ENCODE results near the gene HIGD1B. TPM values are rescaled to one million over a fixed set of nuclear protein-coding genes. Genes with fewer than 3 reads are reported as not detected.

HIGD1B gene
- total RNA-seq, 1 donor from 2014 or later, result 22.3 TPM

DNA sequence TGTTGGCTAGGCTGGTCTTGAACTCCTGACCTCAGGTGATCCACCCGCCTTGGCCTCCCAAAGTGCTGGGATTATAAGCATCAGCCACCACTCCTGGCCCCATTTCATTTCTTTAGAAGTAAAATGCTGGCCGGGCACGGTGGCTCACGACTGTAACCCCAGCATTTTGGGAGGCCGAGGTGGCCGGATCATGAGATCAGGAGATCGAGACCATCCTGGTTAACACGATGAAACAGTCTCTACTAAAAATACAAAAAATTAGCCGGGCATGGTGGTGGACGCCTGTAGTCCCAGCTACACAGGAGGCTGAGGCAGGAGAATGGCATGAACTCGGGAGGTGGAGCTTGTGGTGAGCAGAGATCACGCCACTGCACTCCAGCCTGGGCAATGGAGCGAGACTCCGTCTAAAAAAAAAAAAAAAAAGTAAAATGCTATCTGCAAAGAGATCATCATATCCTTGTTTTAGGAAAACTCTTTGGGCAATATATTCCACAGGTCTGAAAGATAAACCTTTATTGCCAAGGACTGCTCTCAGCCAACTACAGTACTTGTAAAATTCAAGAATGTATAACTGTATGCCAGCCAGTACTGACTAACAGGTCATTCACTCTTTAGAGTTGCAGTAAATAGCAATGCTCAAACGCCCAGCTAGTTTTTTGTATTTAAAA, 21.4 kb upstream of the HIGD1B start:
- DNase-seq (no peak), ATAC-seq (no peak)
- H3K36me3 ChIP-seq, result no peaks in the 10 kb centered on the region
- intact Hi-C loops (cut with DNase I), result no loop called here
- no peaks in the 10 kb centered on the region for H3K9me3 ChIP-seq
- H3K4me1 ChIP-seq, result peaks cover 13% of the 10 kb centered on the region
- TF ChIP-seq, protein P1, sequence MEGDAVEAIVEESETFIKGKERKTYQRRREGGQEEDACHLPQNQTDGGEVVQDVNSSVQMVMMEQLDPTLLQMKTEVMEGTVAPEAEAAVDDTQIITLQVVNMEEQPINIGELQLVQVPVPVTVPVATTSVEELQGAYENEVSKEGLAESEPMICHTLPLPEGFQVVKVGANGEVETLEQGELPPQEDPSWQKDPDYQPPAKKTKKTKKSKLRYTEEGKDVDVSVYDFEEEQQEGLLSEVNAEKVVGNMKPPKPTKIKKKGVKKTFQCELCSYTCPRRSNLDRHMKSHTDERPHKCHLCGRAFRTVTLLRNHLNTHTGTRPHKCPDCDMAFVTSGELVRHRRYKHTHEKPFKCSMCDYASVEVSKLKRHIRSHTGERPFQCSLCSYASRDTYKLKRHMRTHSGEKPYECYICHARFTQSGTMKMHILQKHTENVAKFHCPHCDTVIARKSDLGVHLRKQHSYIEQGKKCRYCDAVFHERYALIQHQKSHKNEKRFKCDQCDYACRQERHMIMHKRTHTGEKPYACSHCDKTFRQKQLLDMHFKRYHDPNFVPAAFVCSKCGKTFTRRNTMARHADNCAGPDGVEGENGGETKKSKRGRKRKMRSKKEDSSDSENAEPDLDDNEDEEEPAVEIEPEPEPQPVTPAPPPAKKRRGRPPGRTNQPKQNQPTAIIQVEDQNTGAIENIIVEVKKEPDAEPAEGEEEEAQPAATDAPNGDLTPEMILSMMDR (IDR thresholded peaks at IDR 0.05), result no peak
- no peak overlapping the region for H3K4me3 ChIP-seq
- no peak overlapping the region for H3K27ac ChIP-seq
- peaks cover 63% of the 10 kb centered on the region for H3K27me3 ChIP-seq (ENCODE audit: low read depth)

DNA sequence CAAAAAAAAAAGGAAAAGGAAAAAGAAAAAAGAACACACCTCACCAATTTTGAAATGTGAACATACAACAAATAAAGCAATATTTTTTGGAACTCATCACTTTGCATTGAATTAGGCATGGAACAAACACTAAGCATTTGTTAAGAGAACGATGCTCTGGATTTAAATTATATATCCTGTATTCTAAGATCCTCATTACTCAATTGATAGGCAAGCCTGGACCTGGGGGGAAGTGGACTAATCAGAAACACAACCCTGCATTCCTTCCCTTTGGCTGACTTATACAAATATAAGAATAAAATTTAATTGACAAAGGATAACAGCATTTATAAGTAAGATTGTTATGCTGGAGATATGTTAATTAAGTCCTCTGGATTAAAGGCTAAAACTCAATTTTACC, 19.8 kb upstream of the HIGD1B start:
- peaks cover 13% of the 10 kb centered on the region for H3K4me1 ChIP-seq
- TF ChIP-seq, protein P1 (IDR thresholded peaks at IDR 0.05), result no peak
- no peaks in the 10 kb centered on the region for H3K36me3 ChIP-seq
- H3K4me3 ChIP-seq, result peak overlapping the region; percentile 55
- H3K27ac ChIP-seq, result no peak overlapping the region
- intact Hi-C loops (cut with DNase I), result no loop called here
- H3K9me3 ChIP-seq, result no peaks in the 10 kb centered on the region
- DNase-seq, result no peak
- no peak for ATAC-seq
- peaks cover 76% of the 10 kb centered on the region for H3K27me3 ChIP-seq (ENCODE audit: low read depth)

DNA sequence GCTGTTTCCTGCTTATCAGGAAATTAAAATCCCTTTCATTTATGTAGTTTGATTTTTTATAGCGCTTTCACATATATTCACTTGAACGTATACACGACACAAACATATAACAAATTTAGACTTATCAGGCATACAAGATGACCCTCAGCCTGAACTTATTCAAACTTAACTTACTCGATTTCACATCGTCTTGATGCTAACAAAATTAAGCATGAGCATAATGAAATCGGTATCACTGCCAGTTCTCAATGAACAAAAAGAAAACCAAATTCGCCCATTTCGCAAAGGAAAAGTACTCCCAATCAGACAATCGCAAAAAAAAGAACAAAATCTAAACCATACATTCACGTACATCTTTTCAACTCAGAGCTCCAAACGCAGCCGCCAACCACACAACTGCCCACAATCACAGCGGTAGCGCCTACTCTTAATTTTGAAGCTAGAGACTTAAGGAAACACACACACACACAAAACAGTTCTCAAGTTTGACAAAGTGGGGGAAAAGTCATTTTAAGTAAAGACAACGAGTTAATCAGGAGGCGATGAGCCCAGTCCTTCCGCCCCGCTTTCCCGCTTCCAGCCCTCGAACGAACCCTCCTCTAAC, 18.7 kb upstream of the HIGD1B start:
- ATAC-seq (no peak), DNase-seq (no peak)
- Histone ChIP-seq H3K9me3 (no peaks in the 10 kb centered on the region), H3K27me3 (ENCODE audit: low read depth) (peaks cover 85% of the 10 kb centered on the region), H3K4me3 (peak overlapping the region; percentile 55), H3K36me3 (no peaks in the 10 kb centered on the region), H3K4me1 (peaks cover 13% of the 10 kb centered on the region), H3K27ac (peak overlapping the region; percentile 51)
- intact Hi-C loops (cut with DNase I), result no loop called here
- TF ChIP-seq, protein P1 (IDR thresholded peaks at IDR 0.05), result no peak

DNA sequence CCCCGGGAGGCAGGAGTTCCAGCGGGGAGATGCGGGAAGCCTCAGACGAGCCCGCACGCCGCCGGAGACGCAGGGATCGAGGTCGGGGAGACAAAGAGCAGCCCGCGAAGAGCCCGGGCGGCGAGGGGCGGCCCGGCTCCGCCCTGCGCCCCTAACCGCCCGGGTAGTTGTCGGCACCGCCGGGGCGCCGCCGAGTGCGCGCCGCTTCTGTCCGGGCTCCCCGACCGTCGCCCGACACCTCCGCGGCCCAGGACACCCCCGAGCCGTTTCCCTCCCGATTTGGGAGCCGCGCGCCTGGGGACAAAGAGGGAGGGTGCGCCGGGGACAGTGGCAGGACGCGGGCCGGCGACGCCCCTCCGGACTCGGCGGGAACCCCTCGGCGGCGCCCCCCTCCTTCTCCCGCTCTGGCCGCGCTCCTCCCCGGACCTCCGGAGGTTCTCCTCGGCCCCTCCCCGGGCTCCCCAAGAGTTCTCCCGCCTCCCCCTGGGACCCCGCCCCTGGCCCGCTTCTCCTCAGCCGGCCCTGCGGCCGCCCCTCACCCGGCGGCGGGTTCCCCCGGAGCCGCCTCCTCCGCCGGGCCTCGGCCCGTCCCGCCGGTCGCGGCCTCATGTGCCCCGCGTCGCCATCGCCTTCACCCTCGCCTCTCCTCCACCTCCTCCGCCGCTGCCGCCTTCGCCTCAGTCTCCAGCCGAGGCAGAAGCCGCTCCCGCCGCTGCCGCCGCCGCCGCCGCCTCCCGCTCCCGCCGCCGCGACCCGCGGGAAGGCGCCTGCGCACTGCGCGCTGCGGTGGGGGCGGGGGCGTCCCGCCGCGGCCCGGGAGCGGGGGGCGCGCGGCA, 17.9 kb upstream of the HIGD1B start, which contains the start of gene GJC1:
TSS of gene GJC1 (minus strand) at position 765 of the 836 bp plus-strand sequence. CDS start 24,470 bp downstream, outside the sequence.
- H3K27me3 ChIP-seq (ENCODE audit: low read depth), result peaks cover 85% of the 10 kb centered on the region
- peaks cover 13% of the 10 kb centered on the region for H3K4me1 ChIP-seq
- ATAC-seq (peak; percentile 59 to 72), DNase-seq (no peak)
- H3K27ac ChIP-seq, result peak within 1 kb of the TSS; percentile 51
- intact Hi-C loops (cut with DNase I), result no loop called here
- no peaks in the 10 kb centered on the region for H3K36me3 ChIP-seq
- no peaks in the 10 kb centered on the region for H3K9me3 ChIP-seq
- TF ChIP-seq, protein P1 (IDR thresholded peaks at IDR 0.05), result no peak
- H3K4me3 ChIP-seq, result peak within 1 kb of the TSS; percentile 55
